ENCODE measurements around the gene TSPAN18. TPM values are rescaled to one million over a fixed set of nuclear protein-coding genes. Genes with fewer than 3 reads are reported as not detected.
A peak's percentile ranks its signal among the peaks of the same experiment; 100 is the strongest.

The TSPAN18 gene
- total and polyA plus RNA-seq, 2 of the 8 experiments (the other 6 are each of a cell fraction or from before 2014, with no cell fraction given) = 5.2 to 10.2 TPM

- no peak for TF ChIP-seq SIRT6 (IDR thresholded peaks at IDR 0.05; ENCODE audit: low read length)
- TF ChIP-seq NRF1 (IDR thresholded peaks at IDR 0.05; ENCODE audit: low read depth, low read length) = no peak
- TF ChIP-seq RAD21 (IDR thresholded peaks at IDR 0.05 in 1 of 2, conservative IDR thresholded peaks at IDR 0.05 in 1 of 2; ENCODE audit: low read depth in 2 of 2, low read length in 2 of 2) = peak; percentile 24 to 54; a peak in 3 of 4 replicates
- TF ChIP-seq TAF7 (optimal IDR thresholded peaks at IDR 0.05; ENCODE audit: borderline replicate concordance, low read depth, low read length) = no peak
- no peak for TF ChIP-seq HDAC2 (IDR thresholded peaks at IDR 0.05; ENCODE audit: borderline replicate concordance in 1 of 2, low read depth in 2 of 2, low read length in 2 of 2)
- TF ChIP-seq SIX5 (IDR thresholded peaks at IDR 0.05; ENCODE audit: low read depth, low read length) = no peak
- TF ChIP-seq BACH1 (IDR thresholded peaks at IDR 0.05; ENCODE audit: low read length) = no peak
- TF ChIP-seq EZH2 (IDR thresholded peaks at IDR 0.05; ENCODE audit: low read depth, low read length, severe bottlenecking) = no peak
- no peak for TF ChIP-seq KDM5A (IDR thresholded peaks at IDR 0.05; ENCODE audit: low read length)
- TF ChIP-seq CTBP2 (IDR thresholded peaks at IDR 0.05; ENCODE audit: borderline replicate concordance, insufficient read depth, insufficient read length, low read length) = peak; percentile 65
- TF ChIP-seq CREB1 (IDR thresholded peaks at IDR 0.05) = no peak
- no peak for TF ChIP-seq TEAD4 (IDR thresholded peaks at IDR 0.05; ENCODE audit: low read depth, low read length)
- peak; percentile 15; the same call in 1 of the 2 replicates for TF ChIP-seq KDM1A (IDR thresholded peaks at IDR 0.05; ENCODE audit: borderline replicate concordance, low read length)
These were observed 59.3 kb downstream of the TSPAN18 start (continued) for GRCh38 chr11:44785856-44786607.
